ENCODE results near the gene MAJIN.

The MAJIN gene

GRCh38 chr11:64910451-64911093 is 61.3 kb downstream of the MAJIN start:
- no peak for DNase-seq

DNA sequence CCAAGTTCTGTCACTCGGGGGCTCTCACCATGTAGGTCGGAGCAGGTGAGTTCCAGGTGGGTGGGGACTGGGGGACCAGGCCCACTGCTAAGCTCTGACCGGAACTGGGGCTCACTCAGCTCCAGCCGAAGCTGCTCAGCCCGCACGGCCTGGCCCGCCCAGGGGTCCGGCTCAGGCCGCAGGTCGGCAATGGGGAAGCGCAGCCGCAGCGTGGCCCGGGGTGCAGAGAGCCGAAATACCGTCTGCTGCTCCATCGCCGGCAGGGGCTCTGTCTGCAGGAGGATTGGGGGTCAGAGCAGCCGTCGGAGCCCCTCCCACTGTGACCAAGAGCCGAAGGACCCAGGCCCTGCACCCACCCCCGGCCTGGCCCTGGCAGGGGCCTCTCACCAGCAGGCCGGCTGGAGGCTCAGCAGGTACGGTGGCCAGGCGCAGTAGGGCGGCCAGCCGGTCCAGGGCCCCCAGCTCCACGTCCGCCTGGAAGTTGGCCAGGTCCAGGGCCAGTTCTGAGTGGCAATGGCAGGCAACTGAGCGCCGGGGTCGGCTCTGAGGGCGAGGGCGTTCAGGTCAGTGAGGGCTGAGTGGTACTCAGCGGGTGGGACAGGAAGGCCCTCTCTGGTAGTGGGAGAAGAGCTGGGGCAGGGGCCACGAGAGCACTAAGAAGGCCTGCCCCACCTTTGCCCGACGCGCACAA is 62.1 kb downstream of the MAJIN start:
- no peak for DNase-seq

DNA sequence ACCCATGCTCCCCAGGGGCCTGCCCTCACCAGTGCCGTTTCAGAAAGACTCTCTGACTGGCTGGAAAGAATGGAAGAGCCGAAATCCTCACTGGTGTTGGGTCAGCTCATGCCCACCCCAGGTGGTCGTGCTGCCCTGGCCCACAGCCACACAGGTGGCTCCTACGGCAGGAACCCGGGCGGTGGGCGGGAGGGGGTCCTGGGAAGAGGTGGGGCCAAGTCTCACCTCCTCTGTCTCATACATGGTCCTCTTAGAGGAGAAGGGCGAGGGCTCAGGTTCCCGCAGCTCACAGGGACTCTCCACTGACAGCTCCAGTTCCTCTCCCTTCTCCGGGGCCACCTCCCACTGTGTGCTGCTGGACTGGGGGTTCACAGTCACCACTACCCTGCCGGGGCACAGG is 63.1 kb downstream of the MAJIN start:
- no peak for DNase-seq

GRCh38 chr11:64906314-64906635 is 65.6 kb downstream of the MAJIN start:
- no peak for DNase-seq

GRCh38 chr11:64905516-64906313 is 66.2 kb downstream of the MAJIN start:
- DNase-seq, result no peak

DNA sequence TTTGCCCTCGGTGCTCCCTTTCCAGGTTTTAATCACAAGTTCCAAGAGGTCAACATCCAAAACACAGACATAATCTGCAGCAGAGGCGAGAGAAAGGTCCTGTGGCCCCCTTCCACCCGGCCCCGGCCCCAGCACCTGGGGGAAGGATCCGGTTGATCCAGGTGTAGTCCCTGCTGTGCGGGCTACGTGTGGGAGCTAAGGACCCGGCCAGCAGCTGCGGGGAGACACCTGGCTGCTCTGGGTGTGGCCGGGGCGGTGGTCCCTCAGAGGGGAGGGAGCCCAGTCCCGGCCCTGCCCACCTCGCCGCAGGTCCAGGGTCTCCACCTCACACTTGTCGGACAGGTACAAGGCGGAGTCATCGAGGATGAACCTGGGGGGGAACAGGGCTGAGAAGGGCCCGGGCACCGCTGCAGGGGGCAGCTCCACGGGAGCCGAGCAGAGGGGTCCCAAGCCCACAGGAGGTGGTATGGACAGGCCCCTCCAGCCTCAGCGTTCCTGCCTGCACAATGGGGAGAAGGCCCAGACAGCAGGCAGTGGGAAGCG is 68.5 kb downstream of the MAJIN start:
- no peak for DNase-seq

DNA sequence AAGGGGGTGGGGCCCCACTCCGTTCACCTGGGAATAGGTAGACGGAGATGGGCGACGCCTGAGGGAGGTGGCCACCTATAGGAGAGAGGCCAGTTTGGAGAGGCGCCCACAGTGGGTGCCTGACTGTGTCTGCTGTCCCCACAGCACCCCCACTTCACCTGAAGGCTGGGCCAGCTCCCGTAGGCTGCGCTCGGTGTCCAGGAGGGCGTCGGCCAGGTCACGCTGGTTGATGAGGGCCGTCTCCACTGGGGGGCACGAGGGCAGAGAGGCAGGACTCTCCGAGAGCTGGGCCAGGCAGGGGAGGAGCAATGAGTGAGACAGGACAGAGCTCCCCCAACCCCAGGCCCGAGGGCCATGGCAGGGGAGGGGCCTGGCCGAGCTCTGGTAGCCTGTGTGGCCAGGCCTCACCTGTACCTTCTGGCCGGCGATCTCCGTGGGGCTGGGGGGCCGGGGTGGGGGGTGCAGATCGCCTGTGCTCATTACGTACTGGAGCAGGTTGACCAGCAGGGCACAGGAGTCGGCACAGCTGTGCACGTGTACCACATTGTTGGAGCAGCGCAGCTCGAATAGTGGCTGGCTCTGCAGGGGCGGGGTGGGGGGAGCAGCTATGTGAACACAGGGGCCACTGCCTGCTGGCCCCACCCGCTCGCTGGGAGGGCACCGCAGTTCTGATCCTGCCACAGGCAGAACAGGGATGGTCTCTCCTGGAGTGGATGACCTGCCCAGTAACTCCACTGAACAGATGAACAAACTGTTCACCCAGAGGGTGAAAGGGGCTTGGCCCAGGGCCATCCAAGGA is 69.6 kb downstream of the MAJIN start:
- no peak for DNase-seq

DNA sequence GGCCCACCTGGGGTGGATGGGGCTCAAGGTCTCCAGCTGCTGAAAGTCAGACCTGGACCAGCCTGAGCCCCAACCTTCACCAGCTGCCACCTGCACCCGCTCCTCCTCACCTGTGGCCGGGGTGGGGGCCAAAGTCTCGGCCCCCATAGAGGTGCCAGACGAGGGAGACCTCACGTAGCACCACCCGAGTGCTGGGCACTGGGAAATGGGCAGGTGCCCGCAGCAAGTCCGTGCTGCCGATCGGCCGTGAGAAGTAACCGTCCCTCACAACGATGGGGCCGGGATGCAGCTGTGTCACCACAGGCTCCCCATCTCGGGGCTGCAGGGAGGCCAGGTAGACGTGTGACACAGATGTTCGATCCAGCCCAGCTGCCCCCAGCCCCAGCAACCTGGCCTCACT is 71.1 kb downstream of the MAJIN start:
- DNase-seq, result no peak

- DNase-seq, result no peak
Measured at GRCh38 chr11:64900263-64900678, 71.6 kb downstream of the MAJIN start.

- no peak for DNase-seq
Measured at GRCh38 chr11:64898541-64898940, 73.4 kb downstream of the MAJIN start.

DNA sequence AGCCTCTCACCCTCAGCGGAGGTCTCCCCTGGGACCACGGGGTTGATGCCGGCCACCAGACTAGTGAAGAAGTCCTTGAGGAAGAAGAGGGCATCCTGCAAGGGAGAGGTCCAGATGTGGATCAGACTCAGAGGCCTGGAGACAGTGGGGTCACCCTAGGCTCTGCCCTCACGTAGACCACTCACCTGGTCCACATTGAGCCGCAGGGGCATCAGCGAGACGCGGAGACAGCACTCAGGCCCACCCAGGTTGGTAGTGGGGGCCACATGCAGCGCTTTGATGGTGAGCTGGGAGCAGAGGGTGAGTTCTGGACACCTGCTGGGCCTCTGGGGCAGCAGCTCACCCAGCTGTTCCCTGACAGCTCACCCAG is 73.8 kb downstream of the MAJIN start:
- no peak for DNase-seq

GRCh38 chr11:64897381-64898075 is 74.4 kb downstream of the MAJIN start:
- DNase-seq, result no peak

DNA sequence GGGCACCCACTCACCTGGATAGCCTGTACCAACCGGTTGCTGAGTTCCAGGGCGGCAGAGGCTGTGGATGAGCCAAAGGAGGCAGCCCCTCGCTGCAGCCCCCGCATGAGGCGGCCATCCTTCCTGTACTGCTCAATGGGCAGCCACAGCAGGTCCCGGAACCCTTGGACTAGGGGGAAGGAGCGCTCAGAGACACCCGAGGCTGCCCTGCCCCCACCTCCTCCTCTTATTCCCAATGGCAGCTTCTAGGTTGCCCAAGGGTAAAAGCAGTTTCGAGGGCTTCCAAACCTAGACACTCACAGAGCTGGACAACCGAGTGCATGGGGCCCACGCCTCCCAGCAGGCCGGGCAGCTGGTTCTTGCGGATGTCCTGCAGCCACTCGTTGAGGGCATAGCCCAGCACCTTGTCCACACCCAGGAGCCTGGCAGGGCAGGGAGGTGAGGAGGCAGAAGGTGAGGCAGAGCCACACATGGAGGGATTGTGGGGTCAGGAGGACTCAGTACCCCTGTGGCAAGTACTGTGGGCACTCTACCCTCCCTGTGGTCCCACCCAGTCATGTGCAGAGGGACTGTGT is 75.4 kb downstream of the MAJIN start:
- DNase-seq, result no peak

DNA sequence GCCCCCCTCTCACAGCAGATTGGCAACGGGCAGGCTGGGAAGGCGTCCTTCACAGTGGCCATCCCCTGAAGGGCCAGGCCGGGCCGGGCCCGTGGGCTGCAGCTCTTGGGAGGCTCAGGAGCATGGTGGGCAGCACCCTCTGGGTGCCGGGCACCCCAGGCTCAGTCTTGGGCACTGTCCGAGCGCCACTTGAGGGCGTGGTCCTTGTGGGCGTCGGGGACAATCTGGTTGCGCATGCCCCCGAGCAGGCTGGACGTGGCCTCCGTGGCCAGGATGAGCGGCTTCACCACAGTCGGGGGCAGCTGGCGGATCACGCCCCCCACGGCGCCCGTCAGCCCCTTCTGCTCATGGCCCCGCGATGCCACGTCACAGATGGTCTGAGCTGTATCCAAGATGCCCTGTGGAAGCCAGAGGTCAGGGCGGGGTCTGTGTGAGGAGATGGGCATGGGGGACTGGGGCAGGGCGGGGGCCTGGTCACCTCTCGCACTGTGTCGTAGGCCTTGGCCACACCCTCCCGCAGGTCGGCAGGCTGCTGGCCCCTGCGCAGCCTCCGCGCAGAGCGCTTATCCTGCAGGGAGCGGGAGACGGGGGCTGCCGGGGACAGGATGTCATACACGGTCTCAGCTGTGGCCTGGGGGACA is 77.0 kb downstream of the MAJIN start:
- DNase-seq, result no peak

DNA sequence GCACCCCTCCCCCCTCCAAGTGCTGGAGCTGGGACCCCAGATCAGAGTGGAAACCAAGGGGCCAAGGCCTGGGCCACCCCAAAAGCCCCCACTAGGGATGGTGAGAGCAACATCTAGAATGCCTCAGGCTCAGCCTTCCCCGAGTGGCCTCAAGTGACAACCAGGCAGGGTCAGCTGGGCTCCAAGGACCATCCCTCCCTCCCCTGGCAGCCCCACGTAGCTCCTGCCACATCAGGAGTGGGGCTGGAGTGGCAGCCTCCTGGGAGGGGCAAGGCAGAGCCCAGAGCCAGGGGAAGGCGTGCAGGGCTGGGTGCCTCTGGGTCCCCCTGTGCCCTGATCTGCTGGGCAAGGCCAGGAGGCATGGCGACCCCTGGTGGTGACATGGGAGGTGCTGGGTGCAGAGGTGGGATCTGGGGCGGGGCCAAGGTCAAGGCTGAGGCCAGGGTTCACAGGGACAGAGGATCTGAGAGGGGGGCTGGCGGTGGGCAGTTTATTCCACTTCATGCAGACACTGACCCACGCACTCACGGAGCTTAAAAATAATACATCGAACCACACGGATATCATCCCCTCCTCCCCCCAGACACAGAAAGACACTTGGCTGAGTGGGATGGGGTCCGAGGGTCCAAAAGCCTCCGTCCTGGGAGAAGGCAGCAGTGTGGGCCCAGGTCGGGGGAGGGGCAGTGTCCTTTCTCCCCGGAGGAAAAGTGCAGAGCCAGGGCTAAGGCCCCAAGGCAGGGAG is 77.7 kb downstream of the MAJIN start:
- DNase-seq, result peak; percentile 88

DNA sequence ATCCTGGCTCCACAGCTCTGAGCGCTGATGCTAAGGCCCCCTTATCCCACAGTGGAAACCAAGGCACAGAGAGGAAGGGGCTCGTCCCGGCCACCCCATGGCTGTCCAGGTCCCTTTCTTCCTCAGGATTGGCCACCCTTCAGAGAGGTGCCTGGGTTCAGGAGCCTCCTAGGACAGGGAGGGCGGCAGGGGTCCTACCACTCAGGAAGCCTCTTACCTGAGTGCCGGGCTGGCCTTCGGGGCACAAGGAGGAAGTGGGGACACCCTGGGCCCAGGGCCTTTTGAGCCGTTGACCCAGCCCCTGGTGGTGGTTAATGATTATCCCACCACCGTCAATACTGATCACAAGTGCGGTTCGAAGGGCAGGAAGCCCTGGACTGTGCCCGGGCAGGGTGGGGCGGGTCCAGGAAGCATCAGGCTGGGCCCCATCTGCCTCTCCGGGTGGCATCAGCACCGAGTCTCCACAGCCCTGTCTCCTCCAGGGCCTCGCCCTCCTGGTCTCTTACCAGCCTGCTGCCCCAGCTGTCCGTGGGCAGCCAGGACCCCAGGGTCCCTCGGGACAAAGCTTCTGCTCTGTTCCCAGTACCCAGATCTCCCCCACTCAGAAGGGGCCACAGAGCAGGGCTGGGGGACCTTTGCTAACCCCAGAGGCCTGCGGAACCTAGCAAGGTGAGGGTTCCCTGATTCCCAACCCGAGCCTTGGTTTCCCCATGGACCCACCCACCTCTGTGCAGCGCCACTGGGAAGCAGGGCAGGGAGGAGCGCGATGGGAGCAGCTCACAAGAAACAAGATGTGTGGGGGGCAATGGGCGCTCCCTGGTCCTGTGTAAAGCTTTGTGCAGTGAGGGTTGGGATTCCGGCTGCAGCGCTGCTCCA is 78.5 kb downstream of the MAJIN start:
- no peak for DNase-seq

DNA sequence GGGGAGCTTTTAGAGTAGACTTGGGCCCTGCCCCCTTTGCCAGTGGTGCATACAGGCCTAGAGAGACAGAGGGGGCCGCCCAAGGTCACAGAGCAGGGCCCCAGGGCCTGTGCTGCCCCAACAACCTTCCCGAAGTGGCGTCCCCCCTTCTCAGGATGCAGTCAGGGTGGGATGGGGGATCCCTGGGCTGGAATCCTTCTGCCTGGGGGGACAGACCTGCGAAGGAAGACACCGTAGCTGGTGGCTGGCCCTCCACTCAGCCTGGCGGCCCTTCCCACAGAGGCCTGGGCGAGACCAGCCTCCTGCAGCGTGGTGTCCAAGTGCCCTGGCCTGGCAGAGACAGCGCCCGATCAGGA is 79.1 kb downstream of the MAJIN start:
- DNase-seq, result no peak

GRCh38 chr11:64892411-64892831 is 79.5 kb downstream of the MAJIN start:
- DNase-seq, result no peak

DNA sequence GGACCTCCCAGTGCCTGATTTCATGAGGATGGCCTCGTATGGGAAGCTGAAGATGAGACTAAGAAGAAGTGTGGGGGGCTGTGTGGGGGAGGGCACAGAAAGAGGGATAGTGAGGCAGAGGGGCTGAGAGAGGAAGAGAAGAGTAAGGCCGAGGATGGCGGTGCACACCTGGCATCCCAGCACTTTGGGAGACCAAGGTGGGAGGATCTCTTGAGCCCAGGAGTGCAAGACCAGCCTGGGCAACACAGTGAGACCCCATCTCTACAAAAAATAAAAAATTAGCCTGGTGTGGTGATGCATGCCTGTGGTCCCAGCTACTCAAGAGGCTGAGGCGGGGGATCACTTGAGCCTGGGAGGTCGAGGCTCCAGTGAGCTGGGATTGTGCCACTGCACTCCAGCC is 80.0 kb downstream of the MAJIN start:
- DNase-seq, result no peak

Measured in hematopoietic multipotent progenitor cell treated with erythropoietin and hydrocortisone succinate and interleukin-3 and kit ligand, for 8 days (in vitro differentiated cells).